ENCODE data around the gene DYSF.

Gene DYSF

GRCh38 chr2:71452565-71452964, 796 bp upstream of the DYSF start:
- no peaks in the 10 kb centered on the region for H3F3A ChIP-seq (ENCODE audit: insufficient read depth, low read length)
- H3K27me3 ChIP-seq (replicated peaks; ENCODE audit: insufficient read depth, low read length), result no peaks in the 10 kb centered on the region
- no peaks in the 10 kb centered on the region for H4K20me1 ChIP-seq (ENCODE audit: insufficient read depth, low read length)
- no peaks in the 10 kb centered on the region for H3K4me1 ChIP-seq (ENCODE audit: low read length)
- DNase-seq, result peak; percentile 17
- TF ChIP-seq EZH2phosphoT487 (IDR thresholded peaks at IDR 0.05; ENCODE audit: low read length) (no peak), EZH2 (optimal IDR thresholded peaks at IDR 0.05; ENCODE audit: low read depth, low read length) (no peak), CTCF (IDR thresholded peaks at IDR 0.05; ENCODE audit: low read length) (peak; percentile 15; the same call in 1 of the 2 replicates)
- H2AFZ ChIP-seq (ENCODE audit: low read length), result no peak overlapping the region
- H3K9ac ChIP-seq (ENCODE audit: low read length), result no peak overlapping the region
- no peak overlapping the region for H3K4me2 ChIP-seq (ENCODE audit: low read depth, low read length)
- no peaks in the 10 kb centered on the region for H3K9me3 ChIP-seq (replicated peaks; ENCODE audit: insufficient read depth, low read length)
- H3K36me3 ChIP-seq (replicated peaks; ENCODE audit: insufficient read depth, low read length), result no peaks in the 10 kb centered on the region
- H3K79me2 ChIP-seq (ENCODE audit: low read length), result no peaks in the 10 kb centered on the region
- no peak overlapping the region for H3K27ac ChIP-seq (ENCODE audit: low read length)
- H3K9me2 ChIP-seq (replicated peaks; ENCODE audit: insufficient read depth, low read length), result no peaks in the 10 kb centered on the region
- no peak overlapping the region for H3K4me3 ChIP-seq (ENCODE audit: low read length)

GRCh38 chr2:71454221-71455010, 1.1 kb downstream of the DYSF start:
- Histone ChIP-seq H3K4me2 (ENCODE audit: low read depth, low read length) (no peak overlapping the region), H3K4me1 (ENCODE audit: low read length) (no peaks in the 10 kb centered on the region), H3K9me2 (replicated peaks; ENCODE audit: insufficient read depth, low read length) (no peaks in the 10 kb centered on the region), H4K20me1 (ENCODE audit: insufficient read depth, low read length) (no peaks in the 10 kb centered on the region), H3K27ac (ENCODE audit: low read length) (no peak overlapping the region), H2AFZ (ENCODE audit: low read length) (no peak overlapping the region), H3F3A (ENCODE audit: insufficient read depth, low read length) (no peaks in the 10 kb centered on the region), H3K9me3 (replicated peaks; ENCODE audit: insufficient read depth, low read length) (no peaks in the 10 kb centered on the region), H3K4me3 (ENCODE audit: low read length) (no peak overlapping the region), H3K9ac (ENCODE audit: low read length) (no peak overlapping the region), H3K79me2 (ENCODE audit: low read length) (no peaks in the 10 kb centered on the region), H3K36me3 (replicated peaks; ENCODE audit: insufficient read depth, low read length) (no peaks in the 10 kb centered on the region), H3K27me3 (replicated peaks; ENCODE audit: insufficient read depth, low read length) (no peaks in the 10 kb centered on the region)
- no peak for DNase-seq
- TF ChIP-seq EZH2phosphoT487 (IDR thresholded peaks at IDR 0.05; ENCODE audit: low read length) (no peak), EZH2 (optimal IDR thresholded peaks at IDR 0.05; ENCODE audit: low read depth, low read length) (no peak), CTCF (IDR thresholded peaks at IDR 0.05; ENCODE audit: low read length) (no peak)

- no peaks in the 10 kb centered on the region for H3K27me3 ChIP-seq (replicated peaks; ENCODE audit: insufficient read depth, low read length)
- H3K9me2 ChIP-seq (replicated peaks; ENCODE audit: insufficient read depth, low read length), result no peaks in the 10 kb centered on the region
- no peaks in the 10 kb centered on the region for H3K9me3 ChIP-seq (replicated peaks; ENCODE audit: insufficient read depth, low read length)
- H3F3A ChIP-seq (ENCODE audit: insufficient read depth, low read length), result no peaks in the 10 kb centered on the region
- no peak overlapping the region for H3K4me2 ChIP-seq (ENCODE audit: low read depth, low read length)
- TF ChIP-seq CTCF (IDR thresholded peaks at IDR 0.05; ENCODE audit: low read length), result no peak
- TF ChIP-seq EZH2 (optimal IDR thresholded peaks at IDR 0.05; ENCODE audit: low read depth, low read length), result no peak
- no peak for TF ChIP-seq EZH2phosphoT487 (IDR thresholded peaks at IDR 0.05; ENCODE audit: low read length)
- no peak overlapping the region for H3K4me3 ChIP-seq (ENCODE audit: low read length)
- H3K9ac ChIP-seq (ENCODE audit: low read length), result no peak overlapping the region
- no peaks in the 10 kb centered on the region for H3K4me1 ChIP-seq (ENCODE audit: low read length)
- no peaks in the 10 kb centered on the region for H3K79me2 ChIP-seq (ENCODE audit: low read length)
- H3K27ac ChIP-seq (ENCODE audit: low read length), result no peak overlapping the region
- H2AFZ ChIP-seq (ENCODE audit: low read length), result no peak overlapping the region
- no peak for DNase-seq
- no peaks in the 10 kb centered on the region for H3K36me3 ChIP-seq (replicated peaks; ENCODE audit: insufficient read depth, low read length)
- no peaks in the 10 kb centered on the region for H4K20me1 ChIP-seq (ENCODE audit: insufficient read depth, low read length)
These were observed 1.8 kb downstream of the DYSF start for GRCh38 chr2:71455011-71455740.
